Activated T-cell treated with anti-CD3 and anti-CD28 coated beads for 48 hours (primary cell): ENCODE data around the gene PEAK3.
A peak's percentile ranks its signal among the peaks of the same experiment; 100 is the strongest.

Source experiments
- DNase-seq: peaks from one replicate; pipeline ENCODE4 v3.0.0-alpha.2; 2020; ENCODE audit warnings: low read depth

PEAK3 gene, protein sequence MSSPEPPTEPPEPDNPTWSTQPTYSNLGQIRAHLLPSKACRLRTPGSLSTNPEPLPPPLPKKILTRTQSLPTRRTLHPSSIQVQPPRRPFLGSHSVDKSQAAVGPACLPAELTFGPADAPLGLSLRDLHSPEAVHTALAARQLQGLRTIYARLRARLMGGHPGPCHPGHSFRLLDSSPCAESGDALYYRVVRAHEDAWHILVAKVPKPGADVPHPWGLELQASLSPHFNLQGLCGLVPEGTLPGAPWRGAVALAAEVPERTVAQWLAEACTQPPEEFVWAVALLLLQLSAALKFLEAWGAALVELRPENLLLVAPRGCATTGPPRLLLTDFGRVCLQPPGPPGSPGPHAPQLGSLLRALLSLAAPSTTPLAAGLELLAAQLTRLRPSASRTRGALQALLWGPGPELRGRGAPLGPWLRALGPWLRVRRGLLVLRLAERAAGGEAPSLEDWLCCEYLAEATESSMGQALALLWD

DNA sequence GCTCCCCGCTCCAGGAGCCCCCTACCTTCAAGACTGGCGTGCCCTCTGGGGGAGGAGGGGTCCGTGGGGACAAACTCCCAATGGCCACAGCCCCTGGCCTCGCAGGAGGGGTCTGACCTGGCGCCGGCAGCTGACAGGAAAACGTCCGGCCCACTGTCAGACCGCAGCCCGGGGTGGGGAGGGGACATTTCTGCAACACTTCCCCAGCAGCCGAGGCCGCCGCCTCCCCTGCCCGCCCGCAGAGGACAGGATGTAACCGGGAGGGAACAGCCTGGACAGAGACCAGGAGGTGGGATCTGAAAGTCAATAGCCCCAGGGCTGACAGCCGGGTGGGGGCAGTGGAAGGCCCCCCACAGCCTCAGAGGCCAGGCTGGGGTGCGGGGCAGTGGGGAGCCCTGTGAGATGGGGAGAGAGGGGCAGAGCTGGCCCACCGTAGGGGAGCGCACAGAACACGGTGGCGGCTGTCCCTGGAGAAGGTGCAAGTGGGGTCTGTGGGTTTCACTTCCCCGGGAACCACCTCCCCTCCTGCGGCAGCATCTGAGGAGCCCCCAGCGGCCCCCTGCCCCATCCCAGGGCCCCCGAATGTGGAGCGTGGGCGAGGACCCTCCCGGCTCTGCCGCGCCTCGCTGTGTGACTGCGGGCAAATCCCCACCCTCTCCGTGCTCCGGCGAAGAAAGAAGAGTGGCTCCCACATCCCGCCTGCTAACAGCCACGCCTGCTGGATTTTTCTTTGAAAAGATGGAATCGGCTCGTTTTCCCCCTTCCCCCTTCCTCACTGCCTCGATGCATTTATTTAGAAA lies at the start of gene PEAK3:
PEAK3 (minus strand) TSS at position 114 of the 800 bp plus-strand sequence. CDS start 1,244 bp downstream, outside the sequence.
- DNase-seq, result no peak

DNA sequence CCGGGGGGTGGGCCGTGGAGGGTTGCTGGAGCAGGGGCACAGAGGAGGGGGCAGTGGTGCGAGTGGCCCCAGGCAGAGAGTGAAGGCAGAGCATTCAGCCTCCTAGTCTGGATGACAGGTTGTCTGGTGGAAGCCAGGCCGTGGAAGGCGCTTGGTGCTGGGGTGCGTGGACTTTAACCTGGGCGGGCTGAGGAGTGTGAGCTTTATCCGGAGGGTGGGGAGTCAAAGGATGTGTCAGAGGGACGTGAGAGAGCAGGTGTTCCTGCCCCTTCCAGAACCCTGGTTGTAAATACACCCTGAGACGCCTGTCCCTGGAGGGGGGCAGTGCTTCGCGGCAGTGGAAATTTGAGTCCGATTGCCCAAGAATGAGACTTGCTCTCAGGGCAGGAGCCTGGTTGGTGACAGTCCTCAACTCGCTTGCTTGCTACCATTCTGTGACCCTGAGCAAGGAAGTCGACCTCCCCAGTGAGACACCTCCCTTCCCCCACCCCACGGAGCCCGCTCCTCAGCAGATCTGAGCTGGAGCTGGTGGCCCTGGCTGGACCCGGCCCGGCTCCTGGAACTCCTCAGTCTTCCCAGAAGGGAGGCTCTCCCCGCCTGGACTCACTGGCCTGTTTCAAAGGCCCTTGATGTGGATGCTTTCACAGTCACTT lies 48.8 kb upstream of the PEAK3 start:
- no peak for DNase-seq

DNA sequence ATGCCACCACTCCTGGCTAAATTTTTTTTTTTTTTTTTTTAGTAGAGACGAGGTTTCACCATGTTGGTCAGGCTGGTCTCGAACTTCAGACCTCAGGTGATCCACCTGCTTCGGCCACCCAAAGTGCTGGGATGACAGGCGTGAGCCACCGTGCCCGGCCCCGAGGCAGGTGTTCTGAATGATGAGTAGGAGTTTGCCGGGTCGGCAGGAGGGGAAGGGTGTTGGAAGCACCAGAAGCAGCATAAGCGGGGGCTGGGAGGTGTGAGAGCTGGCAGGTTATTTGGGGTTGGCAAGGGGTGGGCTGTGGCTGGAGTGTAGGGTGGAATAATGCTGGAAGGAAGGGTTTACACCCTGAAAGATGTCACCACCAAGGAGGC lies 48.3 kb upstream of the PEAK3 start:
- DNase-seq, result no peak

DNA sequence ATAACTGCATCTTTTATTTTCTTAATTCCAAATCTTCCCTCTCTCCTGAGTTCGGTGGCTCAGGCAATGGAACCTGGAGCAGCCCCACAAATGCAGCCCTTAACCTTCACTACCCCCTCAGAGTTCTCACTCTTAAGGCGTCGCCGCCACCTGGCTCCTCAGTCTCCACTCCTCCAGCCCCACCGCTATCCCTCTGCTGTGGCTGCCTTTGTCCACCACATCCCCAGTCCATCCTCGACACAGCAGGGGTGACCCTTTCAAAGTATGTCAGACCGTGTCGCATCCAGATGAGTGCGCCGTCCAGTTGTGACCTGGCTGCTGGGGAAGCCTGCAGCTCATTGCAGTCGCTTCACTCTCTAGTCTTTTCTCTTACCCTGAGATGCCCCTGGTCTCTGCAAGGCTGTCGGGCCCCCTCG lies 47.5 kb upstream of the PEAK3 start:
- no peak for DNase-seq

DNA sequence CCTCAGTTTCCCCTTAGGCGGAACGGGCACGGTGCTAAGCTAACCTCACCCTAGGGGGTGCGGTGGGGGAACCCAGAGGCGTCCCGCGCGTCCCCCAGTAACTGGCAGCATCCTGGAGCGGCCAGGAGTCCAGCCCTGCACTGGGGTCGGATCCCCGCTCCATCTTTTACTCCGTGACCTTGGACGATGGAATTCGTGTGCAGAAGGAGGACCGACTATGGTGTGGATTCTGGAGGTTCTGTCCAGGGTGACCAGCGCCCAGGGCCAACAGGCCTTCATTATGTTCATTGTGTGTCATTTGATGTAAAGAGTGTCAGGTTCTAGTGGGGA lies 47.1 kb upstream of the PEAK3 start:
- DNase-seq, result no peak

DNA sequence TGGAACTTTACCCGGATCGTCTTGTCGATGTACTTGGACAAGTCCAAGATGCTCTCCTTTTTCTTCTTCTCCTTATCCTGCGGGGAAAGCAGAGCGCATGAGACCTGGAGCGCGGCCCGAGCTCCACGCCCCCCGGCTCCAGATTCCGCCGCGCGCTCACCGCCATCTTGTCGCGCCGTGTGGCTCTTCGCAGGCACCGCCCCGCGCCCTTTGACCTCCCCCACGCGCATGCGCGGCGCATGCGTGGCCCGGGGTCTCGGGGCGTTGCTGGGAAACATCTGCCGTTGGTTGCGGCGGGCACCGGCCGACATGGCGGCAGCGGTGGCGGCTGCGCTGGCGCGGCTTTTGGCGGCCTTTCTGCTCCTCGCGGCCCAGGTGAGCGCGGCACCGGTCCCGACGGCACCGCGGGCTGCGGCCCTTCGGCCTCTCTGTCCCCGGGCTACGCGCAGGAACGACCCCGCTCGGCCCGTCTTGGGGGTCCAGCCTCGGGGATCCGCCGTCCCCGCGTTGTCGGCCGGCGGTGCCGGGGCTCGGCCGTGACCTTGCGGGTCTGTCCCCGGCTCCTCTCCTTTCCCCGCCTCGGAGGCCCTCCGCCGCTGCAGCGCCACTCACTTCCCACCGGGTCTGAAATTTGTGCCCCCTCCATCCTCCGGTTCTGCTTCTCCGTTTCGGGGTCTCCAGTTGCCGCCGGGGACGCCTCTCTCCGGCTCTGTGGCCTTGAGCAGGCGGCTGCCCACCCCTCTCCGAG lies 46.6 kb upstream of the PEAK3 start, which contains the start of the genes LSM7 and SPPL2B:
LSM7 (minus strand) TSS at position 186 of the 748 bp plus-strand sequence; CDS start at position 166, 20 bp downstream.
SPPL2B (plus strand) TSS at position 284 of the 748 bp plus-strand sequence; CDS start at position 310, 26 bp downstream.
- peak; percentile 92 for DNase-seq

DNA sequence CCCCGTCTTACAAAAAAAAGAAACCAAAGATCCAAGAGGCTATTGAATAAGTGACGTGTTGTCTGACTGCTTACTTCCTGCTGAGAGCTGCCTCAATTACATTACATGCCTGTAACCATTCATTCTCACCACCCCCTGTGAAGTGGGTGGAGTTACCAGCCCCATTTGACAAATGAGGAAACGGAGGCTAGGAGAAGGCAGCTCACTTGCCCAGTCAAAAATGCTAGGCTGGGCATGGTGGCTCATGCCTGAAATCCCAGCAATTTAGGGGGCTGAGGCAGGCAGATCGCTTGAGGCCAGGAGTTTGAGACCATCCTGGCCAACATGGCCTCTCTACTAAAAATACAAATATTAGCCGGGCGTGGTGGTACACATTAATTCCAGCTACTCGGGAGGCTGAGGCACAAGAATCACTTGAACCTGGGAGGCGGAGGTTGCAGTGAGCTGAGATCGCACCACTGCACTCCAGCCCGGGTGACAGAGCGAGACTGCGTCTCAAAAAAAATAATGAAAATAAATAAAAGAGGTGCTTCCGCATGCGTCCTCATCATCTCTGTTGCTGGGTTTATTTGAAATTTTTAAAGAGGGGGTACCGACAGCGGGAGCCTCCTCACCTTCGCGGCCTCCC lies 45.9 kb upstream of the PEAK3 start:
- peak; percentile 46 for DNase-seq

DNA sequence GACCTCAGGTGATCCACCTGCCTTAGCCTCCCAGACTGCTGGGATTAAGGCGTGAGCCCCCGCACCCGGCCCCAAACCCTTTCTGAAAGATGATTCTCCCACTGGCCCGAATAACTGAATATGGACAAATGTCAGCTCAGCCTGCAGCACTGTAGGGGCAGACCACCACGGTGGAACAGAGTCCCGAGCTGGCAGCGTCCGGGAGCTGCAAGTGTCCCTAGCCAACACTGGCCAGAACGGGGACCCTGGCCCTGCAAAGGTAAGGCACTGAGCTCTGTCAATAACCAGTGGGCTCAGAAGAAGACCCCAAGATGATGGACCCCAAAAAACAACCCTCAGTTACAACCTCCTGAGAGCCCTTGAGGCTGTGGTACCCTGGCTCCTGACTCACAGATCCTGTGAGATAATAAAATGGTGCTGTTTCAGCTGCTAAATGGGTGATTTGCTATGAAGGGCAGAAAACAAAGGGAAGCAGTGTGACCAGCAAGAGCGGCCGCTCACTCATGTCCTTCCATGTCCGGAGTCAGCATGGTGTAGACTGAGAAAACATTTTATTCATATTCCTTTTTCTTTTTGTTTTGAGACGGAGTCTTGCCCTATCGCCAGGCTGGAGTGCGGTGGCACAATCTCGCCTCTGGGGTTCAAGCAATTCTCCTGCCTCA lies 44.9 kb upstream of the PEAK3 start:
- no peak for DNase-seq

DNA sequence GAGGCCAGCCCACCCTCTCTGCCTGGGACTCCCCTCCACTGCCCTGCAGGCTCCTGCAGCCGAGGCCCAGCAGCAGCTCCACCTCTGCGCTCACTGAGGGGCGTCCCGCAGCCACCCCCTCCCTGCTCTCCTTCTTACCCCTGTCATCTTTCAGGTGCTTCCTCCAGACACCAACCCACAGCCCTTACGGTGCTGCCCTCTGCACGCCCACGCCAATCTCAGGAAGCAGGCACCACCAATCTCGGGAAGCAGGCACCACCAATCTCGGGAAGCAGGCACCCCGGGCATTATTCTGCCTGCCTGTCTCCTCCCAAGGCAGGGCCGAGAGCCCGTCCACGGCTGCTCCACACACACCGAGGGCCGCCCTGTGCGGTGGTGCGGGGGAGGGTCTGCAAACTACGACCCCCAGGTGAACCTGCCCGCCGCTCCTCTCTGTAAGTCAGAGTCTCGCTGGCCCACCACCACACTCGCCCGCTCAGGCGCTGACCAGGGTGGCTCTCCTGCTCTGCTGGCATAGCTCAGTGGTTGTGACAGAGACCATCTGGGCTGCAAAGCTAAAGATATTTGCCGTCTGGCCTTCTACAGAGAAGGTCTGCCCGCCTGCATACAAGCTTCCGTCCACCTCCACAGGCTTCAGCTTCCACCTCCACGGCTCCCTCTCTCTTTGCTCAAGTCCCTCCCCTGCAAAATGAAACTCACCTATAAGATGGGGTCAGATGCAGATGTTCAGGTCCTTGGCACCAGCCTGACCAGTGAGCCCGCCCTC lies 43.5 kb upstream of the PEAK3 start:
- DNase-seq, result no peak

DNA sequence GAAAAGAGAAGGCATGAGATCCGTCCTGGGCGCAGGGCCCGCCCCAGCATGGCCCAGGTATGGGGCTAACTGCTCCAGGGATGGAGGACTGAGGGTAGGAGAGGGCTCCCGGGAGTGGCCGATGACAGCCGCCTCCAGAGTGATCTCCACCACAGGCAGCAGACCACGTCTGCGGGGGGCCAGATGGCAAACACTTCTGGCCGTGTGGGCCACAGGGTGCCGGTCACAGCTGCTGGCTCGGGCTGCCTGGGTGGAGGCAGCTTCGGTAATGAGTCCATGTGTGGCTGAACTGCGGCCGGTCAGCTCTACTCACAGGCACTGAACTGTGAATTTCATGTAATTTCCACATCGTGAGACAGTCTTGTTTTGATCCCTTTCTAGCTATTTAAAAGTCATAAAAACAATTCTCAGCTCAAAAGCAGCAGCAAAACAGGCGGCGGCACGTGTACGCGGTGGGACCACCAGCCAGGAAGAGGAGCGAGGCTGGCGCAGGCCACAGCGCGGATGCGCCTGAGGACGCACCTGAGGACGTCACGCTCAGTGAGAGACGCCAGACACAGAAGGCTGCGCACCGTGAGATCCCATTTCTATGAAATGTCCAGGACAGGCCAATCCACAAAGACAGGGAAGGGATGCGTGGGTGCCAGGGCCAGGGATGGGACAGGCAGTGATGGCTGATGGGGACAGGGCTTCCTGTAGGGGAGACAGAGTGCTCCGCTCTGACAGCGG lies 42.4 kb upstream of the PEAK3 start:
- no peak for DNase-seq

DNA sequence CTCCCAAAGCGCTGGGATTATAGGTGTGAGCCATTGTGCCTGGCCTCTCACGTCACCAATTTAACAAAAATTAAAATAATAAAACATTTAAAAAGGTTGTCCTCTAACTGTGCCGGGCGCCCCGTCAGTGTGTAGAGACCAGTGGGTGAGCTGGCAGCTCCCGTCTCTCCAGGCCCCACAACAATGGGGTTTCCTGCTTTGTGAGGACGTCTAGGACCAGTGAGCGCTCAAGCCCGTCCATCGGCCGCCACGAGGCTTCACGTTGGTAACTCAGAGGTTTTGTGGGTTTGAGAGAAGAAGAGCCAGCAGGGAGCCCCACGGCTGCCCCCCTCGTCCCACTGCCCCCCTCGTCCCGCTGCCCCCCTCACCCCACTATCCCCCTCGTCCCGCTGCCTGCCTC lies 41.7 kb upstream of the PEAK3 start:
- no peak for DNase-seq

DNA sequence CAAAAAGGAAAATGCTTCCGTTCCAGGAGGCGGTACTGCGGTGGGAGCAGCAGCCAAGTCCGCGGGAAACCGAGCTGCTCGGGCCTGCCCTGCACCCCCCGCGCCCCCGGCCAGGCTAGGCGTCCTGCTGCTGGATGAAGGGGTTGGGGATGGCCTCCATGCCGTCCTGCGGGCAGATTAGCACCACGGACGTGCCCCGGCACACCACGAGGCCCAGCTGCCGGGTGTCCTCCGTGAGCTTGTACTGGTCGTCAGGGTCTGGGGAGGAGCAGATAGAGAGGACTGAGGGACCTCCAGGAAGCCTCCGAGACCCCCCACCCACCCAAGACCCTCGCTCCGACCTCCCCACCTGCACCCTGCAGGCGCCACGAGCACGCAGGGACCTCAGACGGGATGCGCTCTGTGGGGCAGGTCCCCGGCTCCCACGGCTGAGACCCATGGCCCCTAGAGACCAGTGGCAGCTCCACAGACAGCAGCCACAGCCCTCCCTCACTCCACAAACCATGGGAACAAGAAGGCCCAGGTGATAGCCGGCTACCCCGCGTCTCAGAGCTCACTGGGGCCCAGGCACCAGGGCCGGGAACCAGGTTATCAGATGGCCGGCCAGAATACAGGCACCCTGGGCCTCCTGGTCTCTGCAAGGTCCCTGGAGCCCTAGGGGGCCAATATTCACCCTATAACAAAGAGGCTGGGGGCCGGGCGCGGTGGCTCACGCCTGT lies 39.7 kb upstream of the PEAK3 start:
- no peak for DNase-seq

DNA sequence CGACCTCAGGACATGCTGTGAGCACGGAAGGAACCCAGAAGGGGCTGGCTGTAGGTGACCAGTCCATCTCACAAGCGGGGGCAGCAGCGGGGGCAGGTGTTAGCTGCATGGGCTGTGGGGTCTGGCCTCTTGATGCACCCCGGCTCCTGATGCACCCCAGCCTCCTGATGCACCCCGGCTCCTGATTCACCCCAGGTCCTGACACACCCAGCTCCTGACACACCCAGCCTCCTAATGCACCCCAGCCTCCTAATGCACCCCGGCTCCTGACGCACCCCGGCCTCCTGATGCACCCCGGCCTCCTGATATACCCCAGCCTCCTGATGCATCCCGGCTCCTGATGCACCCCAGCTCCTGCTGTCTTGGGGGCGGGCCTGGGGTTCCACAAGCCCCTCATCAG lies 39.0 kb upstream of the PEAK3 start:
- no peak for DNase-seq

DNA sequence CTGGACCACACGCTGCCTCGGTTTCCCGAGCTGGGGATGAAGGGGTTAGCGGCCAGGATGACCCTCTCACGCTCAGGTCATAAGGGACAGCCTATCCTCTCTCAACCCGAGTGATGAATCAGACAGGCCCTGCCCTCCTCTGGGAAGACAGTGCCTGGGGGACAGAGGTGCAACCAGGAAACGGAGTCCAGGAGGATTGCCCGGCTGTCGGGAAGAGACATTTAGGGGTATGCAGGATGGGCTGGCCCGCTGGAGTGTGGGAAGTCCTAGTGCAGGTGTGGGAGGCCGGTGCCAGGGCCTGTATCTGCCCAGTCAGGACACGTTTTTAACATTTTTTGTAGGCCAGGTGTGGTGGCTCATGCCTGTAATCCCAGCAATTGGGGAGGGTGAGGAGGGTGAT lies 38.1 kb upstream of the PEAK3 start:
- DNase-seq, result no peak

DNA sequence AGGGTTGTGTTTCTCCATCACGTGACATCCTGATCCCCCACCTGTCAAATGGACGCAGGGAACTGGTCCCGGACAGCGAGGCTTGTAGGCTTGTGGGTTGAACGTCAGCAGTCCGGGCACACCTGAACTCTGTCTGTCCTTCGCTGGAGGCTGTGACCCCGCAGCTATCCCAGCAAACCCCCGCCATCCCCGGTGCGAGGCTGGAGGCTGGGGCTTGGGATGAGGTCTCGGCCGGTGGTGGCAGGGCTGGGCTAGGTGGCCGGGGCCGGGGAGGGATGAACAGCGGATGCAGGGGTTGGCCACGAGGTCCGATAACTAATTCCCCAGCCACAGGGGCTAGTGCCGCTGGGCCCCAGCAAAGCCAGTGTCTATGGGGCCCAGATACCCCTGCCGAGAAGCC lies 37.6 kb upstream of the PEAK3 start:
- DNase-seq, result no peak

DNA sequence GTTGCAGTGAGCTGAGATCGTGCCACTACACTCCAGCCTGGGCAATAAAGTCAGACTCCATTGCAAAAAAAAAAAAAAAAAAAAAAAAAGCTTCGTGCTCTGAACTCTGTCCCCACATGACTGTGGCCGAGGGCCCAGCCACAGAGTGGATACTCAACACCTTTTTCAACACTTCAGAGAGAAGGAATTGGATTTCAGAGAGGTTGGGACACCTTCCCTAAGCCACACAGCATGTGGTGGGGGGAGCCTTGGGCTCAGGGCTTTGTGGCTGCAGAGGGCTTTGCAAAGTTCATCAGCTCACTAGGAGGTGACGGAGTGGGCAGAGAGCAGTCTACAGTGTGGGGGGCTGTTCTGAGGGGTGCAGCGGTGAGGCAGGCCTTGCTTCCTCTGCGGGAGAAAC lies 36.9 kb upstream of the PEAK3 start:
- no peak for DNase-seq

DNA sequence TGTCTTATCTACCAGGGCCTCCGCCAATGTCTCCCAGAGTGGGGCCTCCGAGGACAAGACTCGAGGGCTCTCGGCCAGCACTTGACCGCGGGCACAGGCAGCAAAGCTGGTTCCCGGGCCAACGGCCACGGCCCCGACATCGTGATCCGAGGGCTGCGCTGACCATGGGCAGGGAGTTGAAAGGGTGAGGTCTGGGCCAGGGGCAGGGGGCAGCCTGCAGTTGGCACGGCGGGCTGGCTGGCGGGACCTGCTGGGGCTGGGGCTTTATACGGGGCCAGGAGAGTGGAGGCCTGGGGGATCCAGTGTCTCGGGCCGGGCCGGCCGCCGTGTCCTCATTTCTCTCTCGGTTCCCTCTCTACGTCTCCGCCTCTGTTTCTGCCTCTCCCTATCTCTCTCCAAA lies 35.8 kb upstream of the PEAK3 start:
- no peak for DNase-seq

DNA sequence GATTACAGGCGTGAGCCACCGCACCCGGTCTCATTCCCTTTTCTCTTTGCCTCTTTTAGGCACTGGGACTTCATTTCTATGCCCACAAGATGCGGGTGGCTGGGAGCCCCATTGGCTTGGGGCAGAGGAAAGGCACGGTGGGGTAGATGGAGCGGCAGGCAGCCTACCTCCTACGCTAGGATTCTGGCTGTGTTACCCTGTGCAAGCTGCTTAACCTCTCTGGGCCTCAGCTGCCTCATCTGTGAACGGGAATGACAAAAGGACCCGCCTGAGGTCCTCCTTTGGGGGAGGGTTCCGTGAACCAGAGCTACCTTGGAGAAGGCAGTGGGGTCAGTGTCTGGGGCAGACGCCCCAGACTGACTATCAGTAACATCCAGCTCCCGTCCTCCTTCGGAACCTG lies 35.3 kb upstream of the PEAK3 start:
- no peak for DNase-seq
